HepG2 (cell line): ENCODE results near the gene NBPF3. TPM values are rescaled to one million over a fixed set of nuclear protein-coding genes. Genes with fewer than 3 reads are reported as not detected.

Experiments
- ATAC-seq: fragments of 200-7000 bp; cut with Tn5 transposase; 3 replicates; pipeline ENCODE4 v1.9.1; 2020; ENCODE audit warnings: mild to moderate bottlenecking, moderate library complexity
- BruUV-seq: library from RNA; stranded (reverse); fragments of 400-500 nt; replicated peaks from 2 replicates; lab custom pipeline; 2021; lab: Mats Ljungman, UMichigan
- CTCF ChIA-PET: fragments of 300-600 bp; formaldehyde crosslinking; extraction: SDS; loops from one replicate; lab custom pipeline; 2021; ENCODE audit warnings: low total read pairs, inconsistent platforms, low intra/inter-chr PET ratio; lab: Yijun Ruan, JAX
- POLR2A ChIA-PET: fragments of 350-600 bp; sonication (Branson Sonifier 250); formaldehyde crosslinking; loops from one replicate; lab custom pipeline; 2020; ENCODE audit warnings: antibody characterized with exemption, inconsistent platforms; lab: Yijun Ruan, JAX
- DNase-seq: peaks from one replicate; pipeline ENCODE4 v3.0.0-alpha.2; 2015; ENCODE audit warnings: low spot score
- FAIRE-seq: peaks from 3 replicates; lab custom pipeline; 2011; peaks lifted over from hg19 to GRCh38; lab: Jason Lieb, UNC
- H2AFZ ChIP-seq: one replicate; pipeline ENCODE4 v1.6.1; 2011; ENCODE audit warnings: low read length, inconsistent platforms
- H3K27ac ChIP-seq: fragments of 300-600 bp; 3 replicates; pipeline ENCODE4 v1.8.0; 2011; ENCODE audit warnings: mixed run types, mild to moderate bottlenecking, mixed read lengths, low read length, inconsistent platforms; ENCODE audit not compliant: insufficient read depth; ENCODE audit errors: extremely low read length
- H3K27me3 ChIP-seq, 2 experiments: fragments of 200-600 bp in 1 of 2; 2 replicates in 1 of 2; 3 replicates in 1 of 2; pipeline versions ENCODE4 v1.6.0 to v1.8.0; 2011; ENCODE audit warnings: low read length in 2 of 2, mild to moderate bottlenecking in 2 of 2, moderate library complexity in 2 of 2, inconsistent platforms in 1 of 2; ENCODE audit not compliant: insufficient read depth in 2 of 2, control insufficient read depth in 1 of 2
- H3K36me3 ChIP-seq, 2 experiments: fragments of 200-600 bp in 1 of 2; replicated peaks in 1 of 2; 2 replicates in 1 of 2; 3 replicates in 1 of 2; pipeline versions ENCODE4 v1.5.1 to v1.8.0; 2011; ENCODE audit warnings: low read length in 2 of 2, inconsistent platforms in 1 of 2; ENCODE audit not compliant: insufficient read depth in 2 of 2, control insufficient read depth in 1 of 2
- H3K4me1 ChIP-seq: 2 replicates; pipeline ENCODE4 v1.5.1; 2012; ENCODE audit warnings: low read length, inconsistent platforms; ENCODE audit not compliant: insufficient read depth
- H3K4me2 ChIP-seq: 2 replicates; pipeline ENCODE4 v1.6.0; 2011; ENCODE audit warnings: low read depth, low read length, inconsistent platforms
- H3K4me3 ChIP-seq, 3 experiments: fragments of 200-600 bp in 1 of 3; sonication (generic), shearing (Covaris generic) in 1 of 3; replicated peaks in 1 of 3; 2 replicates each; pipeline ENCODE4 v1.5.1; 2011 to 2016; ENCODE audit warnings: low read length in 3 of 3, inconsistent platforms in 2 of 3, low read depth in 2 of 3, mild to moderate bottlenecking in 2 of 3, control low read depth in 1 of 3, mixed read lengths in 1 of 3; ENCODE audit not compliant: insufficient read depth in 1 of 3
- H3K79me2 ChIP-seq: one replicate; pipeline ENCODE4 v1.6.1; 2011; ENCODE audit warnings: low read length, inconsistent platforms; ENCODE audit not compliant: insufficient read depth
- H3K9ac ChIP-seq: 2 replicates; pipeline ENCODE4 v1.6.0; 2011; ENCODE audit warnings: mild to moderate bottlenecking, low read depth, low read length, inconsistent platforms; ENCODE audit not compliant: insufficient read depth
- H3K9me3 ChIP-seq: 2 replicates; pipeline ENCODE4 v1.5.1; 2012; ENCODE audit warnings: mild to moderate bottlenecking, low read length
- H4K20me1 ChIP-seq: 2 replicates; pipeline ENCODE4 v1.6.0; 2011; ENCODE audit warnings: inconsistent platforms, mild to moderate bottlenecking, low read length, moderate library complexity; ENCODE audit not compliant: insufficient read depth
- ARID5B ChIP-seq: IDR thresholded peaks from 2 replicates; pipeline ENCODE4 v1.4.0; 2020; ENCODE audit warnings: mild to moderate bottlenecking, missing genetic modification reagents
- DR1 ChIP-seq: sonication (generic); formaldehyde crosslinking; IDR thresholded peaks from 2 replicates; pipeline ENCODE4 v1.8.0; 2021; ENCODE audit warnings: mild to moderate bottlenecking, missing genetic modification reagents, inconsistent platforms
- HMGA1 ChIP-seq: sonication (generic); formaldehyde crosslinking; conservative IDR thresholded peaks from 2 replicates; pipeline ENCODE4 v1.4.0; 2020; ENCODE audit warnings: missing genetic modification reagents
- REST ChIP-seq, 2 experiments: IDR thresholded peaks; 2 replicates each; pipeline ENCODE4 v1.6.1; 2011 to 2012; ENCODE audit warnings: low read length in 2 of 2, borderline replicate concordance in 1 of 2, low read depth in 1 of 2, mild to moderate bottlenecking in 1 of 2, moderate library complexity in 1 of 2
- TGIF2 ChIP-seq: IDR thresholded peaks from 2 replicates; pipeline ENCODE4 v1.6.1; 2016; ENCODE audit warnings: control low read depth, missing compliant biosample characterization
- ZFP82 ChIP-seq: sonication (generic); formaldehyde crosslinking; IDR thresholded peaks from 2 replicates; pipeline ENCODE4 v1.5.1; 2020; ENCODE audit warnings: mild to moderate bottlenecking, missing genetic modification reagents, borderline replicate concordance
- ZMAT5 ChIP-seq: sonication (generic); formaldehyde crosslinking; IDR thresholded peaks from 2 replicates; pipeline ENCODE4 v1.5.0; 2020; ENCODE audit warnings: mild to moderate bottlenecking, low read depth, missing genetic modification reagents, borderline replicate concordance
- ZNF24 ChIP-seq: fragments of 450-650 bp; IDR thresholded peaks from 2 replicates; pipeline ENCODE4 v1.6.1; 2017; ENCODE audit warnings: antibody characterized with exemption, mild to moderate bottlenecking
- ZNF382 ChIP-seq: sonication (generic); formaldehyde crosslinking; IDR thresholded peaks from 2 replicates; pipeline ENCODE4 v1.5.0; 2020; ENCODE audit warnings: missing genetic modification reagents, mild to moderate bottlenecking, borderline replicate concordance
- ZNF530 ChIP-seq: sonication (generic); formaldehyde crosslinking; IDR thresholded peaks from 2 replicates; pipeline ENCODE4 v1.5.0; 2020; ENCODE audit warnings: low read depth, mild to moderate bottlenecking, missing genetic modification reagents
- ZNF557 ChIP-seq: sonication (generic); formaldehyde crosslinking; IDR thresholded peaks from 2 replicates; pipeline ENCODE4 v1.4.0; 2020; ENCODE audit warnings: missing genetic modification reagents
- ZNF614 ChIP-seq: IDR thresholded peaks from 2 replicates; pipeline ENCODE4 v1.6.1; 2018; ENCODE audit warnings: missing biosample characterization, missing genetic modification reagents, inconsistent platforms, borderline replicate concordance
- ZNF672 ChIP-seq: sonication (generic); formaldehyde crosslinking; IDR thresholded peaks from 2 replicates; pipeline ENCODE4 v1.8.1; 2022; ENCODE audit warnings: missing genetic modification reagents
- ZNF766 ChIP-seq: sonication (generic); formaldehyde crosslinking; IDR thresholded peaks from 2 replicates; pipeline ENCODE4 v1.5.0; 2020; ENCODE audit warnings: missing genetic modification reagents, borderline replicate concordance
- ZZZ3 ChIP-seq: sonication (generic); formaldehyde crosslinking; IDR thresholded peaks from 2 replicates; pipeline ENCODE4 v1.4.0; 2020; ENCODE audit warnings: missing genetic modification reagents, mild to moderate bottlenecking, borderline replicate concordance
- WGBS: methylation state at CpG from one replicate; pipeline ENCODE4 v1.1.6; 2017; ENCODE audit warnings: low lambda C conversion rate; 5-methylcytosine and 5-hydroxymethylcytosine counted together
- in situ Hi-C: cut with HindIII; loops from 2 replicates; pipeline ENCODE4 v1.10.0; 2017; ENCODE audit warnings: low pct_unique_long_range_greater_than_20kb; ENCODE audit not compliant: extremely low pct_ligation_motif_present
- intact Hi-C: fragments of 100-400 bp; cut with micrococcal nuclease; formaldehyde crosslinking; loops from one replicate; pipeline ENCODE4 v1.10.0; 2022; ENCODE audit not compliant: unreplicated experiment
- polyA plus RNA-seq, 8 experiments: library from polyadenylated mRNA; depleted of rRNA in 3 of 8; stranded (reverse) in 7 of 8; unstranded in 1 of 8; fragments of >200 nt; fragmentation: Illumina TruSeq in 4 of 8; extraction: Trizol in 4 of 8; gene quantifications; 2 replicates each; pipeline versions ENCODE4 v1.2.1 to v1.2.3, GENCODE V29; 2011 to 2016; ENCODE audit warnings: low read depth in 4 of 8, missing spikeins in 1 of 8, mixed read lengths in 1 of 8; ENCODE audit not compliant: insufficient read depth in 1 of 8
- total RNA-seq, 5 experiments: library from RNA; depleted of rRNA; stranded (reverse); fragments of >200 nt; fragmentation: Illumina TruSeq; extraction: Trizol; gene quantifications; 2 replicates each; pipeline ENCODE4 v1.2.3, GENCODE V29; 2016; ENCODE audit warnings: low read depth in 1 of 5

Gene NBPF3
- total and polyA plus RNA-seq, 2 of the 13 experiments (the other 11 are each of a cell fraction or from before 2014, with no cell fraction given) = 3.5 to 4.9 TPM

DNA sequence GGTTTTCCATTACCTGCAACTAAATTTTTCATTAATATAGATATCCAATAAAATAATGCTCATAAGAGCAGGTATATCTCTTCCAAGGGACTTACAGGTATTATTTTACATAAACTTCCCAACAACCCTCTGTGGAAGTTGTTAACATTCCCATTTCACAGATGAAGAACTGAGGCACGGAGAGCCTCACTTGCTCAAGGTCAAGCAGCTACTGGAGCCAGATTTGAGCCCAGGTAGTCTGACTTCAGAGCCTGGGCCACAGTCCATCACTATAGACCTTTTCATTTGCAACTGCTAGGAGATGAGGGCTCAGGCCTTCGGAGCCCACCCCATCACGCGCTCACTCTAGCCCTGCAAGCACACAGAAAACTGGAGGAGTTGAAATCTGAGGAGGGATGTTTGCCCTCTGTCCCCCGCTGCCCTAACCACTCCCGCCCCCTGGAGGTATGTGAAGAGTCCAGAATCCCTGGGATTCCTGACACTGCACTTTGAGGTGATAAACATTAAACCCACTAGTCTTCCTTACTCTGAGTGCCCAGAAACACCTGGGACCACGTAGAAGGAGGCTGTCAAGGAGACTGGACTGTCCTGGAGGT lies 57.6 kb downstream of the NBPF3 start (continued):
- TF ChIP-seq ZNF766 (CRISPR knock-in tag) = no peak
- TF ChIP-seq ZFP82 (CRISPR knock-in tag) = no peak
- TF ChIP-seq ZNF382 (CRISPR knock-in tag) = no peak
- no peak for TF ChIP-seq ZNF530 (CRISPR knock-in tag)
- TF ChIP-seq ZZZ3 (CRISPR knock-in tag) = no peak
- TF ChIP-seq DR1 (CRISPR knock-in tag) = no peak
- TF ChIP-seq HMGA1 = no peak
- no peak for TF ChIP-seq TGIF2

DNA sequence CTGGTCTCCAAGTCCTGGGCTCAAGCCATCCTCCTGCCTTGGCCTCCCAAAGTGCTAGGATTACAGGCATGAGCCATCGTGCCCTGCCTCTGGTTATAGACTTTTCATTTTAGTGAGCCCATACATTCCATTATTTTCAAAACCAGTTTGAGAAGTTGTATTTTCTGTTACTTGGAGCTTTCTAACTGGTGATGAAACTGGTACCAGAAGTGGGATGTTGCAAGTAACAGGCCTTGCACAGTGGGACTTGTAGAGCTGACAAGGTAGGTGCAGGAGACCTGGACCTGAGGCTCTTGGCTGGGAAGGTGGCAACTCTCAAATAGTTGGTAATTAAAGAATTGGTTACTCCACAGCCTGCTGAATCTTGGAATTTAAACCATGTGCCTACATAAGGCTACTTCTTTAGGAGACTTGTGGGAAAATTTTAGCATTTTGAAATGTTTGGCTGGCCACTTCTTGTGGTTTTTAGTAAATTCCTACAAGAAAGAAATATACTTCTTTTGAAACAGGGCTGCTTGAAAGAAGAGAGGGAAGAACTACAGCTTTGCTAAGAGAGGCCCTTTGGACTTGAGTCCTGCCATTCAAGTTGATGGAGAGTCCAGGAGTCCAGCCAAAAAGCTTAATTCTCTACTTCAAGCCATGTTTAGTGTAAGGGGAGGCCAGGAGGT lies 59.5 kb downstream of the NBPF3 start:
- Histone ChIP-seq H3K4me2 (no peak overlapping the region), H3K79me2 (no peaks in the 10 kb centered on the region), H3K9me3 (no peaks in the 10 kb centered on the region), H3K4me3 (no peak overlapping the region), H2AFZ (no peak overlapping the region), H3K36me3 (no peaks in the 10 kb centered on the region), H3K27ac (no peak overlapping the region), H3K9ac (no peak overlapping the region), H3K4me1 (peaks cover 9% of the 10 kb centered on the region), H4K20me1 (no peaks in the 10 kb centered on the region), H3K27me3 (peaks cover 0 to 7% of the 10 kb centered on the region in 2 experiments; a peak in 1 of 5 replicates)
- ATAC-seq (no peak), FAIRE-seq (no peak), DNase-seq (no peak)
- in situ Hi-C loops = loop anchor here (25.0 kb wide), 1 partner anchor 262 kb away; no protein-coding TSS in a partner anchor
- WGBS = 63% methylated on average over 1 of the region's 1 CpG
- ChIA-PET CTCF (no interaction called here), POLR2A (no interaction called here)
- BruUV-seq = no TSS peak
- intact Hi-C loops = loop anchor here (10.0 kb wide), 1 partner anchor 265 kb away; no protein-coding TSS in a partner anchor
- TF ChIP-seq ZNF614 (CRISPR knock-in tag) (no peak), REST (IDR thresholded peaks at IDR 0.05; ENCODE audit: borderline replicate concordance in 1 of 2, low read depth in 1 of 2, low read length in 2 of 2) (no peak), ZMAT5 (no peak), ARID5B (CRISPR knock-in tag) (no peak), ZNF672 (CRISPR knock-in tag) (no peak), ZNF557 (CRISPR knock-in tag) (no peak), ZNF24 (no peak)
